GM12875 (cell line): ENCODE results near the gene GDF9.
A peak's percentile ranks its signal among the peaks of the same experiment; 100 is the strongest.

Experiments
- H3K4me3 ChIP-seq: one replicate; pipeline ENCODE4 v1.5.1; 2011; ENCODE audit warnings: low read depth, low read length, control low read depth
- CTCF ChIP-seq: IDR thresholded peaks from 2 replicates; pipeline ENCODE4 v1.5.1; 2011; ENCODE audit warnings: low read depth, mild to moderate bottlenecking, control low read depth, inconsistent platforms, low read length, moderate library complexity, borderline replicate concordance; ENCODE audit not compliant: insufficient read depth

GDF9 gene

GRCh38 chr5:132812781-132813598, 53.3 kb downstream of the GDF9 start, which contains the start of gene SOWAHA:
Gene SOWAHA, plus strand, starts transcription at chr5:132813302. Its CDS starts 320 bp downstream, at chr5:132813622.
- peak within 1 kb of the TSS; percentile 43 for H3K4me3 ChIP-seq
- TF ChIP-seq CTCF: no peak

GRCh38 chr5:132812123-132812765, 54.0 kb downstream of the GDF9 start:
- no peak overlapping the region for H3K4me3 ChIP-seq
- TF ChIP-seq CTCF: no peak
